ENCODE results near the gene ALDOC. TPM values are rescaled to one million over a fixed set of nuclear protein-coding genes. Genes with fewer than 3 reads are reported as not detected.

ALDOC gene
- polyA plus RNA-seq, 2 of the 4 experiments (the other 2 are of a cell fraction) = 1.9 to 6.3 TPM

GRCh38 chr17:28585851-28586250 lies 9.2 kb upstream of the ALDOC start:
- DNase-seq (ENCODE audit: low read depth in 1 of 2, low spot score in 1 of 2) = no peak
- Histone ChIP-seq H3K27ac (no peak overlapping the region), H3K4me2 (no peak overlapping the region), H3K4me1 (no peaks in the 10 kb centered on the region), H3K4me3 (no peak overlapping the region), H3K9me3 (no peaks in the 10 kb centered on the region)
- ATAC-seq = no peak
- no peak for FAIRE-seq
- CTCF ChIA-PET = interaction anchor here (1.0 to 2.9 kb wide), 5 partner anchors 8 to 38 kb away, joined by 4 to 11 read pairs (median 6); partner anchors contain the start of genes ALDOC and PIGS
- no peak for TF ChIP-seq BHLHE40 (IDR thresholded peaks at IDR 0.05; ENCODE audit: low read depth, low read length)
- TF ChIP-seq PBX3 (IDR thresholded peaks at IDR 0.05) = no peak
- no peak for TF ChIP-seq TP53 (CRISPR knock-in tag; IDR thresholded peaks at IDR 0.05)
- TF ChIP-seq JUN (IDR thresholded peaks at IDR 0.05) = no peak
- POLR2A ChIA-PET = no interaction called here
- WGBS (ENCODE audit: missing lambda C conversion rate) = 92% methylated on average over 3 of the region's 3 CpGs

- no peak for TF ChIP-seq ZFP36 (IDR thresholded peaks at IDR 0.05; ENCODE audit: borderline replicate concordance, partially characterized antibody)
- TF ChIP-seq, protein P1, sequence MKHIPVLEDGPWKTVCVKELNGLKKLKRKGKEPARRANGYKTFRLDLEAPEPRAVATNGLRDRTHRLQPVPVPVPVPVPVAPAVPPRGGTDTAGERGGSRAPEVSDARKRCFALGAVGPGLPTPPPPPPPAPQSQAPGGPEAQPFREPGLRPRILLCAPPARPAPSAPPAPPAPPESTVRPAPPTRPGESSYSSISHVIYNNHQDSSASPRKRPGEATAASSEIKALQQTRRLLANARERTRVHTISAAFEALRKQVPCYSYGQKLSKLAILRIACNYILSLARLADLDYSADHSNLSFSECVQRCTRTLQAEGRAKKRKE (CRISPR knock-in tag; IDR thresholded peaks at IDR 0.05; ENCODE audit: low read depth) = no peak
- TF ChIP-seq FOXS1 (CRISPR knock-in tag; IDR thresholded peaks at IDR 0.05) = no peak
- TF ChIP-seq HDAC2 (IDR thresholded peaks at IDR 0.05) = no peak
- TF ChIP-seq CBX8 (IDR thresholded peaks at IDR 0.05) = no peak
- no peak for TF ChIP-seq HOXA7 (CRISPR knock-in tag; IDR thresholded peaks at IDR 0.05)
- TF ChIP-seq SMC3 (IDR thresholded peaks at IDR 0.05) = no peak
- no peak for TF ChIP-seq ZSCAN20 (CRISPR knock-in tag; IDR thresholded peaks at IDR 0.05)
- TF ChIP-seq RNF2 (IDR thresholded peaks at IDR 0.05; ENCODE audit: borderline replicate concordance, low read depth) = no peak
- TF ChIP-seq JUN (IDR thresholded peaks at IDR 0.05) = no peak
- no peak for TF ChIP-seq HOXB5 (CRISPR knock-in tag; IDR thresholded peaks at IDR 0.05)
- TF ChIP-seq, protein P2, sequence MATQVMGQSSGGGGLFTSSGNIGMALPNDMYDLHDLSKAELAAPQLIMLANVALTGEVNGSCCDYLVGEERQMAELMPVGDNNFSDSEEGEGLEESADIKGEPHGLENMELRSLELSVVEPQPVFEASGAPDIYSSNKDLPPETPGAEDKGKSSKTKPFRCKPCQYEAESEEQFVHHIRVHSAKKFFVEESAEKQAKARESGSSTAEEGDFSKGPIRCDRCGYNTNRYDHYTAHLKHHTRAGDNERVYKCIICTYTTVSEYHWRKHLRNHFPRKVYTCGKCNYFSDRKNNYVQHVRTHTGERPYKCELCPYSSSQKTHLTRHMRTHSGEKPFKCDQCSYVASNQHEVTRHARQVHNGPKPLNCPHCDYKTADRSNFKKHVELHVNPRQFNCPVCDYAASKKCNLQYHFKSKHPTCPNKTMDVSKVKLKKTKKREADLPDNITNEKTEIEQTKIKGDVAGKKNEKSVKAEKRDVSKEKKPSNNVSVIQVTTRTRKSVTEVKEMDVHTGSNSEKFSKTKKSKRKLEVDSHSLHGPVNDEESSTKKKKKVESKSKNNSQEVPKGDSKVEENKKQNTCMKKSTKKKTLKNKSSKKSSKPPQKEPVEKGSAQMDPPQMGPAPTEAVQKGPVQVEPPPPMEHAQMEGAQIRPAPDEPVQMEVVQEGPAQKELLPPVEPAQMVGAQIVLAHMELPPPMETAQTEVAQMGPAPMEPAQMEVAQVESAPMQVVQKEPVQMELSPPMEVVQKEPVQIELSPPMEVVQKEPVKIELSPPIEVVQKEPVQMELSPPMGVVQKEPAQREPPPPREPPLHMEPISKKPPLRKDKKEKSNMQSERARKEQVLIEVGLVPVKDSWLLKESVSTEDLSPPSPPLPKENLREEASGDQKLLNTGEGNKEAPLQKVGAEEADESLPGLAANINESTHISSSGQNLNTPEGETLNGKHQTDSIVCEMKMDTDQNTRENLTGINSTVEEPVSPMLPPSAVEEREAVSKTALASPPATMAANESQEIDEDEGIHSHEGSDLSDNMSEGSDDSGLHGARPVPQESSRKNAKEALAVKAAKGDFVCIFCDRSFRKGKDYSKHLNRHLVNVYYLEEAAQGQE (IDR thresholded peaks at IDR 0.05) = no peak
- no peak for TF ChIP-seq EHMT2 (IDR thresholded peaks at IDR 0.05; ENCODE audit: low read depth)
- DNase-seq (ENCODE audit: low read depth in 1 of 2, low spot score in 1 of 2) (no peak), ATAC-seq (no peak), FAIRE-seq (no peak)
- H3K4me2 ChIP-seq = no peak overlapping the region
- H3K4me3 ChIP-seq = no peak overlapping the region
- POLR2A ChIA-PET = no interaction called here
- WGBS (ENCODE audit: missing lambda C conversion rate) = 79% methylated on average over 3 of the region's 3 CpGs
- H3K9me3 ChIP-seq = no peaks in the 10 kb centered on the region
- H3K4me1 ChIP-seq = no peaks in the 10 kb centered on the region
- H3K27ac ChIP-seq = no peak overlapping the region
- CTCF ChIA-PET = interaction anchor here (1.3 to 2.9 kb wide), 6 partner anchors 7 to 87 kb away, joined by 3 to 11 read pairs (median 6); partner anchors contain the start of genes ALDOC and PIGS
Observed at GRCh38 chr17:28584434-28584833, 7.7 kb upstream of the ALDOC start.

GRCh38 chr17:28582513-28582912 lies 5.8 kb upstream of the ALDOC start:
- no peaks in the 10 kb centered on the region for H3K9me3 ChIP-seq
- POLR2A ChIA-PET = no interaction called here
- H3K4me2 ChIP-seq = no peak overlapping the region
- DNase-seq (ENCODE audit: low read depth in 1 of 2, low spot score in 1 of 2) (no peak), FAIRE-seq (no peak), ATAC-seq (no peak)
- 94% methylated on average over 2 of the region's 2 CpGs for WGBS (ENCODE audit: missing lambda C conversion rate)
- TF ChIP-seq MAFK (IDR thresholded peaks at IDR 0.05; ENCODE audit: partially characterized antibody) (peak; percentile 89), SREBF2 (IDR thresholded peaks at IDR 0.05) (no peak)
- CTCF ChIA-PET = interaction anchor here (0.6 to 2.3 kb wide), 6 partner anchors 11 to 96 kb away, joined by 3 to 5 read pairs (median 4); partner anchors contain the start of gene PIGS
- H3K4me3 ChIP-seq = no peak overlapping the region
- no peaks in the 10 kb centered on the region for H3K4me1 ChIP-seq
- H3K27ac ChIP-seq = no peak overlapping the region
